Measurements from ENCODE around the gene PARD3B. TPM values are rescaled to one million over a fixed set of nuclear protein-coding genes. Genes with fewer than 3 reads are reported as not detected.

The PARD3B gene
- total and polyA plus RNA-seq, 2 experiments from 2014 or later = 3.5 to 4.4 TPM

- H3K9me3 Mint-ChIP-seq = no peaks in the 10 kb centered on the region
- no peaks in the 10 kb centered on the region for H3K27me3 Mint-ChIP-seq (ENCODE audit: insufficient read depth, low read depth, poor library complexity)
- Histone ChIP-seq H3K4me2 (no peak overlapping the region), H4K20me1 (replicated peaks; ENCODE audit: insufficient read depth) (no peaks in the 10 kb centered on the region), H2AFZ (no peak overlapping the region), H3K9me2 (ENCODE audit: insufficient read depth) (no peaks in the 10 kb centered on the region), H3K4me1 (ENCODE audit: insufficient read depth) (no peaks in the 10 kb centered on the region), H3K36me3 (ENCODE audit: insufficient read depth) (no peaks in the 10 kb centered on the region), H3K27me3 (ENCODE audit: insufficient read depth) (no peaks in the 10 kb centered on the region), H3F3A (replicated peaks; ENCODE audit: low read depth) (no peaks in the 10 kb centered on the region), H3K4me3 (no peak overlapping the region), H3K79me2 (replicated peaks; ENCODE audit: insufficient read depth) (no peaks in the 10 kb centered on the region), H3K27ac (ENCODE audit: low read depth) (no peak overlapping the region)
- no peak overlapping the region for H3K27ac Mint-ChIP-seq
- ATAC-seq (no peak), DNase-seq (ENCODE audit: low spot score) (no peak)
- H3K4me1 Mint-ChIP-seq = no peaks in the 10 kb centered on the region
- H3K4me3 Mint-ChIP-seq = no peak overlapping the region
- TF ChIP-seq ZNF462 (CRISPR knock-in tag; IDR thresholded peaks at IDR 0.05) (no peak), POLR2AphosphoS5 (IDR thresholded peaks at IDR 0.05; ENCODE audit: low read depth) (no peak), EZH2phosphoT487 (IDR thresholded peaks at IDR 0.05; ENCODE audit: unreplicated experiment) (no peak), ZNF114 (CRISPR knock-in tag; IDR thresholded peaks at IDR 0.05) (no peak), CREB1 (CRISPR knock-in tag; IDR thresholded peaks at IDR 0.05; ENCODE audit: low read depth) (no peak), ZNF331 (CRISPR knock-in tag; IDR thresholded peaks at IDR 0.05; ENCODE audit: low read depth) (no peak)
- H3K36me3 Mint-ChIP-seq (ENCODE audit: low read depth) = no peaks in the 10 kb centered on the region
These were observed 858.1 kb downstream of the PARD3B start for GRCh38 chr2:205403244-205403825.

GRCh38 chr2:205405194-205405593 lies 859.9 kb downstream of the PARD3B start:
- H3K27ac ChIP-seq (ENCODE audit: low read depth) = no peak overlapping the region
- no peaks in the 10 kb centered on the region for H3K9me2 ChIP-seq (ENCODE audit: insufficient read depth)
- no peaks in the 10 kb centered on the region for H4K20me1 ChIP-seq (replicated peaks; ENCODE audit: insufficient read depth)
- Mint-ChIP-seq H3K27ac (no peak overlapping the region), H3K9me3 (no peaks in the 10 kb centered on the region), H3K4me1 (no peaks in the 10 kb centered on the region), H3K27me3 (ENCODE audit: insufficient read depth, low read depth, poor library complexity) (no peaks in the 10 kb centered on the region), H3K36me3 (ENCODE audit: low read depth) (no peaks in the 10 kb centered on the region), H3K4me3 (no peak overlapping the region)
- no peak for DNase-seq (ENCODE audit: low spot score)
- H2AFZ ChIP-seq = no peak overlapping the region
- no peaks in the 10 kb centered on the region for H3F3A ChIP-seq (replicated peaks; ENCODE audit: low read depth)
- no peaks in the 10 kb centered on the region for H3K4me1 ChIP-seq (ENCODE audit: insufficient read depth)
- no peak for ATAC-seq
- no peaks in the 10 kb centered on the region for H3K36me3 ChIP-seq (ENCODE audit: insufficient read depth)
- no peak overlapping the region for H3K4me2 ChIP-seq
- no peak overlapping the region for H3K4me3 ChIP-seq
- H3K27me3 ChIP-seq (ENCODE audit: insufficient read depth) = no peaks in the 10 kb centered on the region
- H3K79me2 ChIP-seq (replicated peaks; ENCODE audit: insufficient read depth) = no peaks in the 10 kb centered on the region
- TF ChIP-seq ETS1 (IDR thresholded peaks at IDR 0.05) = no peak
- TF ChIP-seq NANOG (IDR thresholded peaks at IDR 0.05; ENCODE audit: borderline replicate concordance) = no peak
- no peak for TF ChIP-seq ZNF331 (CRISPR knock-in tag; IDR thresholded peaks at IDR 0.05; ENCODE audit: low read depth)
- no peak for TF ChIP-seq EZH2phosphoT487 (IDR thresholded peaks at IDR 0.05; ENCODE audit: unreplicated experiment)
- TF ChIP-seq EZH2 (IDR thresholded peaks at IDR 0.05; ENCODE audit: low read depth, unreplicated experiment) = no peak
